Neural progenitor cell (in vitro differentiated cells): ENCODE results near the gene RPL14.

Source experiments
- CTCF ChIP-seq: fragments of 200-600 bp; sonication (generic); IDR thresholded peaks from 2 replicates; pipeline ENCODE4 v1.5.1; 2017; ENCODE audit warnings: antibody characterized with exemption, mild to moderate bottlenecking
- EZH2 ChIP-seq: fragments of 200-600 bp; sonication (generic); IDR thresholded peaks from 2 replicates; pipeline ENCODE4 v1.6.1; 2017; ENCODE audit warnings: antibody characterized with exemption, mild to moderate bottlenecking, moderate library complexity
- EZH2phosphoT487 ChIP-seq: fragments of 200-600 bp; sonication (generic); IDR thresholded peaks from 2 replicates; pipeline ENCODE4 v1.6.1; 2017; ENCODE audit warnings: antibody characterized with exemption

GRCh38 chr3:40445880-40446279 is 11.3 kb upstream of the RPL14 start:
- TF ChIP-seq CTCF (no peak), EZH2 (no peak), EZH2phosphoT487 (no peak)
